ENCODE results near the gene LRFN5.

DNA sequence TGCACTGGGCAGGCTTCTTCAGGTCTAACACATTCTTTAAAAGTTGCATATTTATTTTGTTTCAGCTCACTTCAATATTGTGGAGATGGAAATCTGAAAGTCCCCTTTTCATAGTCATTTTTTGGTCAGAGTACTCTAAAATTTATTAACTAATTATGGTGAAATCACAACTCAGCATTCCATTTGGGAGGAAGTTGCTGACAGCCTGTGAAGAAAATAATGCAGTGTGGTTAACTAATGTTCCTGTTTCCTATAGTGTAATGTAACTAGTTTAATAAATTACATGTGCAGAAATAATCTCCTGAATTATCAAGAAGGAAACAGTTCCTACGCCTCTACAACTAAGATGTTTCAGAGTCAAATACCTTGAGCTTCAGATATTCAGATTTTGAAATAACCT, 17.1 kb downstream of the LRFN5 start:
- TF ChIP-seq, protein P1, sequence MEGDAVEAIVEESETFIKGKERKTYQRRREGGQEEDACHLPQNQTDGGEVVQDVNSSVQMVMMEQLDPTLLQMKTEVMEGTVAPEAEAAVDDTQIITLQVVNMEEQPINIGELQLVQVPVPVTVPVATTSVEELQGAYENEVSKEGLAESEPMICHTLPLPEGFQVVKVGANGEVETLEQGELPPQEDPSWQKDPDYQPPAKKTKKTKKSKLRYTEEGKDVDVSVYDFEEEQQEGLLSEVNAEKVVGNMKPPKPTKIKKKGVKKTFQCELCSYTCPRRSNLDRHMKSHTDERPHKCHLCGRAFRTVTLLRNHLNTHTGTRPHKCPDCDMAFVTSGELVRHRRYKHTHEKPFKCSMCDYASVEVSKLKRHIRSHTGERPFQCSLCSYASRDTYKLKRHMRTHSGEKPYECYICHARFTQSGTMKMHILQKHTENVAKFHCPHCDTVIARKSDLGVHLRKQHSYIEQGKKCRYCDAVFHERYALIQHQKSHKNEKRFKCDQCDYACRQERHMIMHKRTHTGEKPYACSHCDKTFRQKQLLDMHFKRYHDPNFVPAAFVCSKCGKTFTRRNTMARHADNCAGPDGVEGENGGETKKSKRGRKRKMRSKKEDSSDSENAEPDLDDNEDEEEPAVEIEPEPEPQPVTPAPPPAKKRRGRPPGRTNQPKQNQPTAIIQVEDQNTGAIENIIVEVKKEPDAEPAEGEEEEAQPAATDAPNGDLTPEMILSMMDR (IDR thresholded peaks at IDR 0.05): no peak
- TF ChIP-seq POLR2AphosphoS5 (IDR thresholded peaks at IDR 0.05): no peak
